HEK293 (cell line): ENCODE measurements around the gene ZNF764.

Source experiments
- EGR2 ChIP-seq: fragments of 450-650 bp; formaldehyde crosslinking; IDR thresholded peaks from 2 replicates; pipeline ENCODE4 v1.5.1; 2016; ENCODE audit warnings: low read depth, missing biosample characterization, missing genetic modification characterization
- GLI4 ChIP-seq: fragments of 450-650 bp; formaldehyde crosslinking; IDR thresholded peaks from 2 replicates; pipeline ENCODE4 v1.5.1; 2016; ENCODE audit warnings: missing biosample characterization, missing genetic modification characterization
- GLIS2 ChIP-seq: fragments of 450-650 bp; formaldehyde crosslinking; IDR thresholded peaks from 2 replicates; pipeline ENCODE4 v1.5.1; 2016; ENCODE audit warnings: missing biosample characterization, missing genetic modification characterization
- HOXA7 ChIP-seq: sonication (generic); formaldehyde crosslinking; IDR thresholded peaks from 2 replicates; pipeline ENCODE4 v1.8.1; 2022; ENCODE audit warnings: missing genetic modification reagents, borderline replicate concordance
- KLF9 ChIP-seq: fragments of 450-650 bp; formaldehyde crosslinking; IDR thresholded peaks from 2 replicates; pipeline ENCODE4 v1.5.1; 2016; ENCODE audit warnings: missing biosample characterization, missing genetic modification characterization, low read depth
- SP3 ChIP-seq: fragments of 450-650 bp; formaldehyde crosslinking; IDR thresholded peaks from 2 replicates; pipeline ENCODE4 v1.5.1; 2016; ENCODE audit warnings: missing biosample characterization, missing genetic modification characterization
- ZBTB44 ChIP-seq: fragments of 450-650 bp; IDR thresholded peaks from 2 replicates; pipeline ENCODE4 v1.5.1; 2018; ENCODE audit warnings: missing biosample characterization, mild to moderate bottlenecking, missing genetic modification characterization
- ZFP3 ChIP-seq: fragments of 450-650 bp; formaldehyde crosslinking; IDR thresholded peaks from 2 replicates; pipeline ENCODE4 v1.5.1; 2016; ENCODE audit warnings: low read depth, missing biosample characterization, missing genetic modification characterization
- ZNF133 ChIP-seq: fragments of 450-650 bp; formaldehyde crosslinking; IDR thresholded peaks from 2 replicates; pipeline ENCODE4 v1.5.1; 2016; ENCODE audit warnings: missing biosample characterization, missing genetic modification characterization
- ZNF16 ChIP-seq: fragments of 450-650 bp; formaldehyde crosslinking; IDR thresholded peaks from 2 replicates; pipeline ENCODE4 v1.5.1; 2016; ENCODE audit warnings: low read depth, missing biosample characterization, missing genetic modification characterization
- ZNF19 ChIP-seq: fragments of 450-650 bp; formaldehyde crosslinking; IDR thresholded peaks from 2 replicates; pipeline ENCODE4; 2016; ENCODE audit warnings: missing biosample characterization, missing genetic modification characterization, low read depth
- ZNF223 ChIP-seq: fragments of 450-650 bp; formaldehyde crosslinking; IDR thresholded peaks from 2 replicates; pipeline ENCODE4 v1.5.1; 2016; ENCODE audit warnings: missing biosample characterization, missing genetic modification characterization
- ZNF239 ChIP-seq: fragments of 450-650 bp; formaldehyde crosslinking; IDR thresholded peaks from 2 replicates; pipeline ENCODE4 v1.5.1; 2016; ENCODE audit warnings: missing biosample characterization, missing genetic modification characterization
- ZNF274 ChIP-seq, 2 experiments: fragments of 200-500 bp in 1 of 2; fragments of 450-650 bp in 1 of 2; sonication (Bioruptor generic) in 1 of 2; formaldehyde crosslinking in 1 of 2; IDR thresholded peaks; 2 replicates each; pipeline versions ENCODE4 v1.5.1 to v1.6.1; 2014 to 2016; ENCODE audit warnings: borderline replicate concordance in 1 of 2, inconsistent platforms in 1 of 2, low read length in 1 of 2, missing biosample characterization in 1 of 2, missing genetic modification characterization in 1 of 2
- ZNF280C ChIP-seq: fragments of 450-650 bp; formaldehyde crosslinking; IDR thresholded peaks from 2 replicates; pipeline ENCODE4 v1.5.1; 2016; ENCODE audit warnings: missing biosample characterization, missing genetic modification characterization
- ZNF280D ChIP-seq: fragments of 450-650 bp; formaldehyde crosslinking; IDR thresholded peaks from 2 replicates; pipeline ENCODE4 v1.5.1; 2016; ENCODE audit warnings: missing biosample characterization, missing genetic modification characterization
- ZNF302 ChIP-seq: fragments of 450-650 bp; formaldehyde crosslinking; IDR thresholded peaks from 2 replicates; pipeline ENCODE4 v1.5.1; 2016; ENCODE audit warnings: missing biosample characterization, missing genetic modification characterization, low read depth
- ZNF362 ChIP-seq: fragments of 450-650 bp; formaldehyde crosslinking; IDR thresholded peaks from 2 replicates; pipeline ENCODE4 v1.5.1; 2016; ENCODE audit warnings: missing biosample characterization, missing genetic modification characterization
- ZNF48 ChIP-seq: fragments of 450-650 bp; formaldehyde crosslinking; IDR thresholded peaks from 2 replicates; pipeline ENCODE4 v1.5.1; 2016; ENCODE audit warnings: missing biosample characterization, missing genetic modification characterization
- ZNF518A ChIP-seq: fragments of 450-650 bp; formaldehyde crosslinking; conservative IDR thresholded peaks from 2 replicates; pipeline ENCODE4 v1.5.1; 2016; ENCODE audit warnings: low read depth, missing biosample characterization, missing genetic modification characterization
- ZNF654 ChIP-seq: fragments of 450-650 bp; formaldehyde crosslinking; IDR thresholded peaks from 2 replicates; pipeline ENCODE4 v1.5.1; 2016; ENCODE audit warnings: low read depth, missing biosample characterization, missing genetic modification characterization
- ZNF670 ChIP-seq: fragments of 450-650 bp; formaldehyde crosslinking; IDR thresholded peaks from 2 replicates; pipeline ENCODE4 v1.5.1; 2016; ENCODE audit warnings: missing biosample characterization, missing genetic modification characterization, low read depth
- ZNF830 ChIP-seq: fragments of 450-650 bp; IDR thresholded peaks from 2 replicates; pipeline ENCODE4 v1.5.0; 2018; ENCODE audit warnings: missing biosample characterization, missing genetic modification characterization, low read depth, mild to moderate bottlenecking, moderate library complexity
- ZSCAN18 ChIP-seq: fragments of 450-650 bp; formaldehyde crosslinking; IDR thresholded peaks from 2 replicates; pipeline ENCODE4 v1.5.1; 2016; ENCODE audit warnings: missing biosample characterization, missing genetic modification characterization

The ZNF764 gene

GRCh38 chr16:30534368-30535105 is 23.6 kb downstream of the ZNF764 start, which contains the start of gene ZNF747 (continued):
- TF ChIP-seq ZNF239 (tag by site-specific recombination) (0 out of 2 replicates have a peak, but pooled peaks have one; percentile 45), ZNF133 (tag by site-specific recombination) (peak; percentile 34; the same call in 1 of the 2 replicates), ZSCAN18 (tag by site-specific recombination) (no peak), SP3 (peak; percentile 97), ZNF280C (tag by site-specific recombination) (no peak), HOXA7 (CRISPR knock-in tag) (no peak), ZNF280D (no peak), ZFP3 (no peak), ZNF670 (tag by site-specific recombination) (no peak), GLIS2 (tag by site-specific recombination) (peak; percentile 73), KLF9 (tag by site-specific recombination) (no peak; the same call in none of the 2 replicates), ZNF16 (tag by site-specific recombination) (no peak), ZNF302 (tag by site-specific recombination) (no peak), ZNF48 (tag by site-specific recombination) (no peak), ZNF830 (no peak), ZNF654 (no peak), ZBTB44 (peak; percentile 45; the same call in 1 of the 2 replicates), EGR2 (tag by site-specific recombination) (peak; percentile 82), ZNF274 (IDR thresholded peaks at IDR 0.05; ENCODE audit: low read length) (no peak), ZNF274 (tag by site-specific recombination; IDR thresholded peaks at IDR 0.05; ENCODE audit: borderline replicate concordance) (no peak), ZNF223 (tag by site-specific recombination) (no peak), ZNF518A (tag by site-specific recombination) (peak; percentile 67; the same call in 1 of the 2 replicates), ZNF362 (tag by site-specific recombination) (no peak), ZNF19 (no peak), GLI4 (peak; percentile 75; the same call in 1 of the 2 replicates)
